Measurements from ENCODE around the gene RABGAP1L. TPM values are rescaled to one million over a fixed set of nuclear protein-coding genes. Genes with fewer than 3 reads are reported as not detected.
"Not testable (repeated sequence)": the region's sequence is repeated elsewhere in the genome, so short reads cannot be mapped to it uniquely, and the experiment has no call there.

Gene RABGAP1L
- total RNA-seq, 1 donor from 2014 or later: 36.2 TPM

DNA sequence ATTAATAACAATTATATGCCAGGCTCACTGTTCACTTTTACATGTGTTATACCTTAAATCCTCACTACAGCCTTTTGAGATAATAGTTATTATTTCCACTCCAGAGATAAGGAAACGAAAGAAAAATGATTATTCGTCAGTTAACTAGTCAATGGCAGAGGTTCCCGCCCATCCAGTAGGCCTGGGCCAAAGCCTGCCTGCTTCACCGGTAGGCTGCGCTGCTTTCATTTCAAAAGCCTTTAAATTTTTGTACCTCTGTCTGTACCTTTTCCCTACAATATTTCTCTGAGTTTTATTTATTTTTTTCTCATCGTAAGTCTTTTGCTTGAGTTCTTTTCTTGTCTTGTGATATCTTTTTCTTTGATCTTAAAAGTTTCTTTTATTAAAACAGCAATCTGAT lies 292.1 kb downstream of the RABGAP1L start:
- no peak for DNase-seq

- no peak for DNase-seq
Observed at GRCh38 chr1:174465855-174466254, 306.5 kb downstream of the RABGAP1L start.

GRCh38 chr1:174466607-174467006 lies 307.3 kb downstream of the RABGAP1L start:
- DNase-seq: no peak

DNA sequence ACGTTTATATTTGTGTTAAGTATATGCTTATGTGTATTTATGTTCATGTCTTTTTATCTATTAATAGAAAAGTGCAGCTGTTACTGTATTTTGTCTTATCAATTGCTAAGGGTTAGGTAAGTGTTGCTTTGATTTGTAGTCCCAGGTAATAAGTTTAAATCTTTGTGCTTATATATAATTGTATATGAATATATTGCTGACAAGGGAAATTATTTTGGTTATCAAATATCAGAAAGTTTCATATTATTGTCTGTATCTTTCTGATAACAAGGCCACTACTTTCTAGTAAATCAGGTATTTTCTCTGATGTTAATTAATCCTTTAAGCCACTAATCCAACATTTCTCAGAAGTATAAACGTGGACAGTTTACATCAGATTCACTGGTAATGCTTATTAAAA lies 309.7 kb downstream of the RABGAP1L start:
- no peak for DNase-seq

DNA sequence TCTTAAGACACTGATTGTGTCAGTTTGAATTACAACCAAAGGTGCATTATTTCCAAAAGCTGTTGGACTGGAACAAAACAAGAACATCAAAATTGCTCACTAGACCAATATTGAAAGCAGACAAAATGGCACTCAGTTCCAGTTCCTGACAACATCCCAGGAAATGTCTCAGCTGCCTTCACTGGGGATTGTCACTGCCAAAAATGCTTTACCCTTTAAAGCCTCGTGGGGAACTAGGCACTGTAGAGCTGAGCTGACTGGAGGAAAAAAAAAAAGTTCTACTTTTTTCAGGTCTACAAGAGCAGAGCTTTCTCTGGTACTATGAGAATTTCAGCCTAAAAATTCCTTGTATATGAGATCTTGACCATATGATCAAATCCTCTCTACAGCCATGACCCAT lies 310.4 kb downstream of the RABGAP1L start:
- DNase-seq: no peak

- no peak for DNase-seq
Observed at GRCh38 chr1:174479281-174479680, 320.0 kb downstream of the RABGAP1L start.

GRCh38 chr1:174480324-174480723 lies 321.0 kb downstream of the RABGAP1L start:
- DNase-seq: no peak

GRCh38 chr1:174491606-174492005 lies 332.3 kb downstream of the RABGAP1L start:
- no peak for DNase-seq

GRCh38 chr1:174497478-174497877 lies 338.2 kb downstream of the RABGAP1L start:
- no peak for DNase-seq

- DNase-seq: not testable (repeated sequence)
Observed at GRCh38 chr1:174516755-174517154, 357.4 kb downstream of the RABGAP1L start.

GRCh38 chr1:174519844-174520243 lies 360.5 kb downstream of the RABGAP1L start:
- no peak for DNase-seq

- no peak for DNase-seq
Observed at GRCh38 chr1:174531751-174532150, 372.4 kb downstream of the RABGAP1L start.

GRCh38 chr1:174534789-174535188 lies 375.5 kb downstream of the RABGAP1L start:
- no peak for DNase-seq

GRCh38 chr1:174535207-174535606 lies 375.9 kb downstream of the RABGAP1L start:
- DNase-seq: no peak

DNA sequence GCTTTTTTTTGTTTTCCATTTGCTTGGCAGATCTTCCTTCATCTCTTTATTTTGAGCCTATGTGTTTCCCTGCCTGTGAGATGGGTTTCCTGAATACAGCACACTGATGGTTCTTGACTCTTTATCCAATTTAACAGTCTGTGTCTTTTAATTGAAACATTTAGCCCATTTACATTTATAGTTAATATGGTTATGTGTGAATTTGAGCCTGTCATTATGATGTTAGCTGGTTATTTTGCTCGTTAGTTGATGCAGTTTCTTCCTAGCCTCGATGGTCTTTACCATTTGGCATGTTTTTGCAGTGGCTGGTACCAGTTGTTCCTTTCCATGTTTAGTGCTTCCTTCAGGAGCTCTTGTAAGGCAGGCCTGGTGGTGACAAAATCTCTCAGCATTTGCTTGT lies 384.1 kb downstream of the RABGAP1L start:
- DNase-seq: not testable (repeated sequence)

- DNase-seq: no peak
Observed at GRCh38 chr1:174550296-174550695, 391.0 kb downstream of the RABGAP1L start.

GRCh38 chr1:174556392-174556791 lies 397.1 kb downstream of the RABGAP1L start:
- no peak for DNase-seq

GRCh38 chr1:174568551-174568950 lies 409.2 kb downstream of the RABGAP1L start:
- no peak for DNase-seq

DNA sequence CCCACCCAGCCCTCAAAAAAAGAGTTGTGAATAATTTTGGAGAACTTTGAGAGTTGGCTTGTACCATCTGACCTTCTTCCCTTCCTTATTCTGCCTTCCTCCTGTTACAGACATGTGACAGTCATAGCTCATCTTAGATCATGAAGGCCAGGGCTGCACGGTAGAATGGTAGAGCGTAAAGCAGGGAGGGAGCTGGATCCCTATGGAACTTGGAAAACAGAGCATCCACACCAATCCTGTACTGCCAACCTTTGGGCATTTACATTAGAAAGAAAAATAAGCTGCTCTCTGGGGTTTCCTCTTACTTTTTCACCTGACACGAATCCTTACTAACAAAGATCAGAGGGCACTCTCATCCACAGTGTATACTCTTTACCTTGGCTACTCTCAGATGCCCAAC lies 409.9 kb downstream of the RABGAP1L start:
- DNase-seq: no peak

- DNase-seq: no peak
Observed at GRCh38 chr1:174572771-174573170, 413.5 kb downstream of the RABGAP1L start.

GRCh38 chr1:174576120-174576519 lies 416.8 kb downstream of the RABGAP1L start:
- not testable (repeated sequence) for DNase-seq

GRCh38 chr1:174577681-174578080 lies 418.4 kb downstream of the RABGAP1L start:
- DNase-seq: no peak

DNA sequence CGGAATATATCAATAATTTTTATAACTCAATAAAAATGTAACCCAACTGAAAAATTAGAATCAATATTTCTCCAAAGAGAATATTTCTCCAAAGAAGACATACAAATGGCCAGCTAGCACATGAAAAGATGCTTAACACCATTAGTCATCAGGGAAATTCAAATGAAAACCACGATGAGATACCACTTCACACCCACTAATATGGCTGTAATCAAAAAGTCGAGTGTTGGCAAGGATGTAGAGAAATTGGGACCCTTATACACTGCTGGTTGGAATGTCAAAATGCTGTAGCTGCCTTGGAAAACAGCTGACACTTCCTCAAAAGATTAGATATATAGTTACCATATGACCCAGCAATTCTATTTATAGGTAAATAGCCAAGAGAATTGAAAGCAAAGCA lies 421.5 kb downstream of the RABGAP1L start:
- no peak for DNase-seq

GRCh38 chr1:174583316-174583715 lies 424.0 kb downstream of the RABGAP1L start:
- no peak for DNase-seq

DNA sequence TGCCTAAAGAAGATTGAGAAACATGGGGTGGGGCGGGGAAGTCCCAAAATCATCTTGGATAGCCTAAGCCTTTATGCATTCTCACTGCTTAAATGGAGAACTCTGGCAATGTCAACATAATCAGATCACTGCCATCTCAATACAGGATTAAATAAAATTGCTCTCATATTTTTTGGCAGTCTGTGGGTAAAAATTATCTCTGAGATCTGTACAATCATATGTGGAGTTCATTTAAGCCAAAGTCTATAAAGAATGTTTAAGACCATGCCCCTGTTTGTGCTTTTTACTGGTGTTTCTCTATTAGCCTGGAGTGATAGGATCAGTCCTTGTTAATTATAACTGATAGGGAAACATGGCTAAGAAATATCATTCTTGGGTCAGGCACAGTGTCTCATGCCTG lies 424.8 kb downstream of the RABGAP1L start:
- no peak for DNase-seq

DNA sequence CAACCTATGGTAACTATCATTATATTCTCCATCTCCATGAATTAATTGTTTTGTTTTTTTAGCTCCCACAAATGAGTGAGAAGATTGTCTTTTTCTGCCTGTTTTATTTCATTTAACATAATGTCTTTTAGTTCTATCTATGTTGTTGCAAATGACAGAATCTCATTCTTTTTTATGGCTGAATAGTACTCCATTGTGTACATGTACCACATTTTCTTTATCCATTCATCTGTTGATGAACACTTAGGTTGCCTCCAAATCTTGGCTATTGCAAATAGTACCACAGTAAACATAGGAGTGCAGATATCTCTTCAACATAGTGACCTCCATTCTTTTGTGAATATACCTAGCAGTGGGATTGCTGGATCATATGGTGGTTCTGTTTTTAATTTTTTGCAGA lies 429.3 kb downstream of the RABGAP1L start:
- not testable (repeated sequence) for DNase-seq
